Stomach (tissue), 4 donors: ENCODE measurements around the gene SLC17A7.

Experiments
- CTCF ChIP-seq, 7 experiments: fragments of 450-650 bp in 4 of 7; fragments of 200-600 bp in 3 of 7; sonication (generic) in 3 of 7; IDR thresholded peaks; one replicate each; pipeline ENCODE4 v1.5.1; 2016 to 2019; ENCODE audit warnings: antibody characterized with exemption in 7 of 7, control low read depth in 2 of 7, mild to moderate bottlenecking in 1 of 7
- EP300 ChIP-seq: sonication (generic); formaldehyde crosslinking; IDR thresholded peaks from one replicate; pipeline ENCODE4 v1.6.1; 2017; ENCODE audit warnings: antibody characterized with exemption
- POLR2A ChIP-seq, 4 donors: fragments of 450-650 bp; IDR thresholded peaks; one replicate each; pipeline ENCODE4 v1.6.1; 2016; ENCODE audit warnings: antibody characterized with exemption in 4 of 4, control low read depth in 2 of 4, mild to moderate bottlenecking in 1 of 4, moderate library complexity in 1 of 4
- POLR2AphosphoS5 ChIP-seq, 3 donors: sonication (generic); formaldehyde crosslinking; IDR thresholded peaks; one replicate each; pipeline ENCODE4 v1.6.1; 2016; ENCODE audit warnings: antibody characterized with exemption in 3 of 3

- TF ChIP-seq CTCF (IDR thresholded peaks at IDR 0.05) (no peak), EP300 (no peak), POLR2A (IDR thresholded peaks at IDR 0.05) (no peak), POLR2AphosphoS5 (IDR thresholded peaks at IDR 0.05) (no peak)
Measured at GRCh38 chr19:49413348-49413747, 28.0 kb downstream of the SLC17A7 start.
